ENCODE results near the gene AUTS2. TPM values are rescaled to one million over a fixed set of nuclear protein-coding genes. Genes with fewer than 3 reads are reported as not detected.

Gene AUTS2
- total RNA-seq, 5 donors from 2014 or later (not counting 1 experiment from before 2014, with no cell fraction given): 10.6 to 66.2 (median 37.6) TPM

- Mint-ChIP-seq H3K9me3 (no peaks in the 10 kb centered on the region), H3K4me3 (no peak overlapping the region), H3K27ac (no peak overlapping the region), H3K4me1 (no peaks in the 10 kb centered on the region), H3K36me3 (no peaks in the 10 kb centered on the region), H3K27me3 (peaks cover 0 to 2% of the 10 kb centered on the region in 2 donors)
- H3K9me3 ChIP-seq: no peaks in the 10 kb centered on the region
- ChIA-PET POLR2A (no interaction called here), CTCF (no interaction called here)
- H3K27ac ChIP-seq (ENCODE audit: low read length): no peak overlapping the region
- ATAC-seq (replicated peaks in 1 of 4) (no peak), DNase-seq (no peak)
- WGBS (ENCODE audit: insufficient coverage): no CpG with 5 or more reads among the region's 5 CpGs
- H3K4me3 ChIP-seq (ENCODE audit: control insufficient read depth in 1 of 2, extremely low read depth in 1 of 2, low read length in 1 of 2): no peak overlapping the region
- H3K36me3 ChIP-seq (ENCODE audit: control insufficient read depth in 2 of 2, extremely low read depth in 1 of 2, insufficient read depth in 1 of 2, low read length in 1 of 2): no peaks in the 10 kb centered on the region
- H3K4me1 ChIP-seq (ENCODE audit: control insufficient read depth in 1 of 2, extremely low read depth in 1 of 2, insufficient read depth in 2 of 2, low read length in 2 of 2): no peaks in the 10 kb centered on the region
- H3K27me3 ChIP-seq (replicated peaks in 1 of 2; ENCODE audit: control insufficient read depth in 2 of 2, extremely low read depth in 1 of 2, insufficient read depth in 2 of 2, low read length in 1 of 2): no peaks in the 10 kb centered on the region
These were observed 545.1 kb downstream of the AUTS2 start for GRCh38 chr7:70143075-70144044.

GRCh38 chr7:70148997-70149396 is 550.7 kb downstream of the AUTS2 start:
- Histone ChIP-seq H3K4me3 (ENCODE audit: control insufficient read depth in 1 of 2, extremely low read depth in 1 of 2, low read length in 1 of 2) (no peak overlapping the region), H3K27ac (ENCODE audit: low read length) (no peak overlapping the region), H3K36me3 (ENCODE audit: control insufficient read depth in 2 of 2, extremely low read depth in 1 of 2, insufficient read depth in 1 of 2, low read length in 1 of 2) (no peaks in the 10 kb centered on the region), H3K9me3 (no peaks in the 10 kb centered on the region), H3K27me3 (replicated peaks in 1 of 2; ENCODE audit: control insufficient read depth in 2 of 2, extremely low read depth in 1 of 2, insufficient read depth in 2 of 2, low read length in 1 of 2) (no peaks in the 10 kb centered on the region), H3K4me1 (ENCODE audit: control insufficient read depth in 1 of 2, extremely low read depth in 1 of 2, insufficient read depth in 2 of 2, low read length in 2 of 2) (no peaks in the 10 kb centered on the region)
- no peak for ATAC-seq (replicated peaks in 1 of 4)
- ChIA-PET POLR2A (interaction anchor here in 1 of 2 donors (0.6 kb wide), 1 partner anchor 431 kb away, joined by 5 read pairs; no protein-coding TSS in a partner anchor), CTCF (no interaction called here)
- Mint-ChIP-seq H3K27ac (no peak overlapping the region), H3K27me3 (peaks cover 0 to 2% of the 10 kb centered on the region in 2 donors), H3K9me3 (peaks cover 0 to 9% (median 6%) of the 10 kb centered on the region in 3 donors), H3K4me1 (no peaks in the 10 kb centered on the region), H3K4me3 (no peak overlapping the region), H3K36me3 (no peaks in the 10 kb centered on the region)
- no peak for DNase-seq
- no CpG with 5 or more reads among the region's 1 CpG for WGBS (ENCODE audit: insufficient coverage)

- Mint-ChIP-seq H3K4me1 (no peaks in the 10 kb centered on the region), H3K9me3 (peaks cover 0 to 9% (median 9%) of the 10 kb centered on the region in 3 donors), H3K27me3 (no peaks in the 10 kb centered on the region), H3K4me3 (no peak overlapping the region), H3K36me3 (no peaks in the 10 kb centered on the region), H3K27ac (no peak overlapping the region)
- Histone ChIP-seq H3K36me3 (ENCODE audit: control insufficient read depth in 2 of 2, extremely low read depth in 1 of 2, insufficient read depth in 1 of 2, low read length in 1 of 2) (no peaks in the 10 kb centered on the region), H3K9me3 (no peaks in the 10 kb centered on the region), H3K27me3 (replicated peaks in 1 of 2; ENCODE audit: control insufficient read depth in 2 of 2, extremely low read depth in 1 of 2, insufficient read depth in 2 of 2, low read length in 1 of 2) (no peaks in the 10 kb centered on the region), H3K27ac (ENCODE audit: low read length) (no peak overlapping the region), H3K4me3 (ENCODE audit: control insufficient read depth in 1 of 2, extremely low read depth in 1 of 2, low read length in 1 of 2) (no peak overlapping the region), H3K4me1 (ENCODE audit: control insufficient read depth in 1 of 2, extremely low read depth in 1 of 2, insufficient read depth in 2 of 2, low read length in 2 of 2) (no peaks in the 10 kb centered on the region)
- no CpG with 5 or more reads among the region's 1 CpG for WGBS (ENCODE audit: insufficient coverage)
- ChIA-PET CTCF (no interaction called here), POLR2A (no interaction called here)
- DNase-seq (no peak), ATAC-seq (replicated peaks in 1 of 4) (no peak)
These were observed 554.0 kb downstream of the AUTS2 start for GRCh38 chr7:70152313-70152712.

GRCh38 chr7:70153933-70154332 is 555.7 kb downstream of the AUTS2 start:
- Histone ChIP-seq H3K27ac (ENCODE audit: low read length) (no peak overlapping the region), H3K27me3 (replicated peaks in 1 of 2; ENCODE audit: control insufficient read depth in 2 of 2, extremely low read depth in 1 of 2, insufficient read depth in 2 of 2, low read length in 1 of 2) (no peaks in the 10 kb centered on the region), H3K9me3 (no peaks in the 10 kb centered on the region), H3K4me3 (ENCODE audit: control insufficient read depth in 1 of 2, extremely low read depth in 1 of 2, low read length in 1 of 2) (no peak overlapping the region), H3K4me1 (ENCODE audit: control insufficient read depth in 1 of 2, extremely low read depth in 1 of 2, insufficient read depth in 2 of 2, low read length in 2 of 2) (no peaks in the 10 kb centered on the region), H3K36me3 (ENCODE audit: control insufficient read depth in 2 of 2, extremely low read depth in 1 of 2, insufficient read depth in 1 of 2, low read length in 1 of 2) (no peaks in the 10 kb centered on the region)
- Mint-ChIP-seq H3K27ac (no peak overlapping the region), H3K4me1 (no peaks in the 10 kb centered on the region), H3K9me3 (peaks cover 4 to 9% (median 9%) of the 10 kb centered on the region in 3 donors), H3K4me3 (no peak overlapping the region), H3K27me3 (no peaks in the 10 kb centered on the region), H3K36me3 (no peaks in the 10 kb centered on the region)
- DNase-seq (no peak), ATAC-seq (replicated peaks in 1 of 4) (no peak)
- ChIA-PET CTCF (no interaction called here), POLR2A (no interaction called here)
- no CpG with 5 or more reads among the region's 1 CpG for WGBS (ENCODE audit: insufficient coverage)

- no peak overlapping the region for H3K27ac ChIP-seq (ENCODE audit: low read length)
- ChIA-PET CTCF (no interaction called here), POLR2A (no interaction called here)
- Mint-ChIP-seq H3K27me3 (no peaks in the 10 kb centered on the region), H3K4me3 (no peak overlapping the region), H3K36me3 (no peaks in the 10 kb centered on the region), H3K4me1 (no peaks in the 10 kb centered on the region), H3K9me3 (peaks cover 4 to 9% (median 9%) of the 10 kb centered on the region in 3 donors), H3K27ac (no peak overlapping the region)
- H3K36me3 ChIP-seq (ENCODE audit: control insufficient read depth in 2 of 2, extremely low read depth in 1 of 2, insufficient read depth in 1 of 2, low read length in 1 of 2): no peaks in the 10 kb centered on the region
- no peak for DNase-seq
- H3K4me3 ChIP-seq (ENCODE audit: control insufficient read depth in 1 of 2, extremely low read depth in 1 of 2, low read length in 1 of 2): no peak overlapping the region
- H3K9me3 ChIP-seq: no peaks in the 10 kb centered on the region
- no peak for ATAC-seq (replicated peaks in 1 of 4)
- no peaks in the 10 kb centered on the region for H3K27me3 ChIP-seq (replicated peaks in 1 of 2; ENCODE audit: control insufficient read depth in 2 of 2, extremely low read depth in 1 of 2, insufficient read depth in 2 of 2, low read length in 1 of 2)
- WGBS (ENCODE audit: insufficient coverage): 73% methylated on average over 2 of the region's 3 CpGs
- no peaks in the 10 kb centered on the region for H3K4me1 ChIP-seq (ENCODE audit: control insufficient read depth in 1 of 2, extremely low read depth in 1 of 2, insufficient read depth in 2 of 2, low read length in 2 of 2)
These were observed 556.4 kb downstream of the AUTS2 start for GRCh38 chr7:70154521-70155180.

GRCh38 chr7:70156057-70156456 is 557.8 kb downstream of the AUTS2 start:
- CTCF ChIA-PET: interaction anchor here in 1 of 2 donors (0.5 kb wide), 1 partner anchor 45 kb away, joined by 12 read pairs; no protein-coding TSS in a partner anchor
- H3K27me3 ChIP-seq (replicated peaks in 1 of 2; ENCODE audit: control insufficient read depth in 2 of 2, extremely low read depth in 1 of 2, insufficient read depth in 2 of 2, low read length in 1 of 2): no peaks in the 10 kb centered on the region
- ATAC-seq (replicated peaks in 1 of 4) (no peak), DNase-seq (no peak)
- no peaks in the 10 kb centered on the region for H3K4me1 Mint-ChIP-seq
- H3K36me3 ChIP-seq (ENCODE audit: control insufficient read depth in 2 of 2, extremely low read depth in 1 of 2, insufficient read depth in 1 of 2, low read length in 1 of 2): no peaks in the 10 kb centered on the region
- H3K27ac ChIP-seq (ENCODE audit: low read length): no peak overlapping the region
- WGBS (ENCODE audit: insufficient coverage): 100% methylated on average over 1 of the region's 2 CpGs
- H3K4me1 ChIP-seq (ENCODE audit: control insufficient read depth in 1 of 2, extremely low read depth in 1 of 2, insufficient read depth in 2 of 2, low read length in 2 of 2): no peaks in the 10 kb centered on the region
- no peak overlapping the region for H3K4me3 ChIP-seq (ENCODE audit: control insufficient read depth in 1 of 2, extremely low read depth in 1 of 2, low read length in 1 of 2)
- POLR2A ChIA-PET: no interaction called here
- H3K36me3 Mint-ChIP-seq: no peaks in the 10 kb centered on the region
- no peak overlapping the region for H3K4me3 Mint-ChIP-seq
- no peaks in the 10 kb centered on the region for H3K27me3 Mint-ChIP-seq
- H3K9me3 Mint-ChIP-seq: peaks cover 4 to 9% (median 9%) of the 10 kb centered on the region in 3 donors
- no peaks in the 10 kb centered on the region for H3K9me3 ChIP-seq
- no peak overlapping the region for H3K27ac Mint-ChIP-seq

Data from T-cell (primary cell).